ENCODE data around the gene ALCAM.

ALCAM gene

GRCh38 chr3:105409364-105409763, 42.7 kb downstream of the ALCAM start:
- no peak overlapping the region for H3K4me3 ChIP-seq (ENCODE audit: low read depth, low read length)
- TF ChIP-seq CTCF (conservative IDR thresholded peaks at IDR 0.05; ENCODE audit: low read depth, low read length): no peak
- no peak for DNase-seq (ENCODE audit: low read depth)

- DNase-seq (ENCODE audit: low read depth): no peak
- no peak for TF ChIP-seq CTCF (conservative IDR thresholded peaks at IDR 0.05; ENCODE audit: low read depth, low read length)
These were observed 46.7 kb downstream of the ALCAM start for GRCh38 chr3:105413343-105413887.

GRCh38 chr3:105414841-105415240, 48.1 kb downstream of the ALCAM start:
- peak; percentile 69 for DNase-seq (ENCODE audit: low read depth)
- TF ChIP-seq CTCF (conservative IDR thresholded peaks at IDR 0.05; ENCODE audit: low read depth, low read length): no peak
- H3K4me3 ChIP-seq (ENCODE audit: low read depth, low read length): no peak overlapping the region

More at GRCh38 chr3:105413343-105413887, 46.7 kb downstream of the ALCAM start:
- no peak overlapping the region for H3K4me3 ChIP-seq (ENCODE audit: low read depth, low read length)

GRCh38 chr3:105415951-105416350, 49.2 kb downstream of the ALCAM start:
- no peak for TF ChIP-seq CTCF (conservative IDR thresholded peaks at IDR 0.05; ENCODE audit: low read depth, low read length)

GRCh38 chr3:105417525-105418289, 51.0 kb downstream of the ALCAM start:
- no peak overlapping the region for H3K4me3 ChIP-seq (ENCODE audit: low read depth, low read length)
- TF ChIP-seq CTCF (conservative IDR thresholded peaks at IDR 0.05; ENCODE audit: low read depth, low read length): no peak
- peak; percentile 28 for DNase-seq (ENCODE audit: low read depth)

More at GRCh38 chr3:105415951-105416350, 49.2 kb downstream of the ALCAM start:
- peak; percentile 14 for DNase-seq (ENCODE audit: low read depth)
- H3K4me3 ChIP-seq (ENCODE audit: low read depth, low read length): no peak overlapping the region

- TF ChIP-seq CTCF (conservative IDR thresholded peaks at IDR 0.05; ENCODE audit: low read depth, low read length): no peak
- H3K4me3 ChIP-seq (ENCODE audit: low read depth, low read length): no peak overlapping the region
- no peak for DNase-seq (ENCODE audit: low read depth)
These were observed 55.9 kb downstream of the ALCAM start for GRCh38 chr3:105422645-105423044.

- no peak for DNase-seq (ENCODE audit: low read depth)
- no peak for TF ChIP-seq CTCF (conservative IDR thresholded peaks at IDR 0.05; ENCODE audit: low read depth, low read length)
- no peak overlapping the region for H3K4me3 ChIP-seq (ENCODE audit: low read depth, low read length)
These were observed 56.7 kb downstream of the ALCAM start for GRCh38 chr3:105423397-105423796.
